Thyroid gland (tissue), 4 donors: ENCODE results near the gene TANC1.

Source experiments
- CTCF ChIP-seq, 6 experiments: fragments of 200-600 bp in 3 of 6; fragments of 450-650 bp in 3 of 6; sonication (generic) in 3 of 6; IDR thresholded peaks; one replicate each; pipeline ENCODE4 v1.5.1; 2016 to 2019; ENCODE audit warnings: antibody characterized with exemption in 6 of 6, mild to moderate bottlenecking in 2 of 6, inconsistent platforms in 1 of 6, moderate library complexity in 1 of 6
- POLR2A ChIP-seq, 2 donors: fragments of 450-650 bp; IDR thresholded peaks; one replicate each; pipeline ENCODE4 v1.6.1; 2017; ENCODE audit warnings: antibody characterized with exemption in 2 of 2, mild to moderate bottlenecking in 2 of 2, moderate library complexity in 1 of 2

- no peak for TF ChIP-seq CTCF (IDR thresholded peaks at IDR 0.05)
- no peak for TF ChIP-seq POLR2A (IDR thresholded peaks at IDR 0.05)
These were observed 220.0 kb downstream of the TANC1 start for GRCh38 chr2:159188449-159188848.
